UCSD-AML1 (cell line): ENCODE measurements around the gene NSL1.
A peak's percentile ranks its signal among the peaks of the same experiment; 100 is the strongest.

ENCODE experiments used
- DNase-seq: peaks from one replicate; lab custom pipeline; 2025; ENCODE audit not compliant: unreplicated experiment; lab: John Stamatoyannopoulos, UW

The NSL1 gene

DNA sequence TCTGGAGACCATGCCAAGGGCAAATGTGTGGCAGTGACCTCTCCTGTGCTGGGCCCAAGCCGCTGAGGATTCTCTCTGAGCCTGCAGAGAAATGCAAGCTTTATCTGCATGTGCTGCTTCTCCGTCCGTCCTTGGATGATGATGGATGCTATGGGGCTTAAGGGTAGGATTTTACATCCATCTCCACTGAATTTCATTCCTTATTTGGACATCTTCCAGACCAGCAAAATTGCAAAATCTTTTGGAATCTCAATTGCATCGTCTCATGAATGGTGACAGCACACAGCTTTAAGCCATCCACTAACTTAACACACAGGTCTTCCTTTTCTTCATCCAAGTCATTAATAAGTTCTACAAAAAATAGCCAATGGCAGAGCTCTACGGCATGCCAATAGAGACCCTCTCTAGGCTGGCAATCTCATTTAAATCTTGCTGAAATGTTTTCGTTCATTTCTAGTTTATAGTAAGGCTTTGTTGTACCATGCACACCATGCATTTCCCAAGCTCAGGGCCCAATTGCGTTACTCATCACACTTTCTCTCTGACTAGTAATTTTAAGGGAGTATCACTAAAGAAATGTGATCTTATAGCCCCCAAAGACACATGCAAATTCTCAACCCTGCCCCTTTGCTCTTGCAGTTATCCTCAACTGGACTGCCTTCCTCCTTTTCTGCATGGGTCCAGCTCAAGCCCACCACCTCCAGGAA lies 103.1 kb downstream of the NSL1 start:
- no peak for DNase-seq

- no peak for DNase-seq
Measured at GRCh38 chr1:212687811-212688210, 103.8 kb downstream of the NSL1 start.

DNA sequence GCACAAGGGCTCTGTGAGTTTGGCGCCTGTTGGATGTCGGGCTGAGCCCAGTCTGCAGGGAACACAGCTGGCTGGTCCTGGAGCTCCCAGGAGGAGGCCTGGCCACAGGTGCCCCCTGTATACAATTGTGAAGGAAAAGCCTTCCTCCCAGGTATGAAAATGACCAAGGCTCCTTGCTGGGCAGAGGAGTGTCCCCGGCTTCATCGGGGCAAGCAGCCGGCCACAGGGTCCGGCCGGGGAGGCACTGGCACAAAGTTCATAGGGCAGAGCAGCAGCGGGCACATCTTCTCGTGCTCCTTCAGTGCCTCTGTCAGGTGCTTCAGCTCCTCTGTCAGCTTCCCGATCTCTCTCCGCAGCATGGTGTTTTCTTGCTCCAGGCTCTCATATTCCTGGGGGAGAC lies 105.0 kb downstream of the NSL1 start:
- DNase-seq: no peak

DNA sequence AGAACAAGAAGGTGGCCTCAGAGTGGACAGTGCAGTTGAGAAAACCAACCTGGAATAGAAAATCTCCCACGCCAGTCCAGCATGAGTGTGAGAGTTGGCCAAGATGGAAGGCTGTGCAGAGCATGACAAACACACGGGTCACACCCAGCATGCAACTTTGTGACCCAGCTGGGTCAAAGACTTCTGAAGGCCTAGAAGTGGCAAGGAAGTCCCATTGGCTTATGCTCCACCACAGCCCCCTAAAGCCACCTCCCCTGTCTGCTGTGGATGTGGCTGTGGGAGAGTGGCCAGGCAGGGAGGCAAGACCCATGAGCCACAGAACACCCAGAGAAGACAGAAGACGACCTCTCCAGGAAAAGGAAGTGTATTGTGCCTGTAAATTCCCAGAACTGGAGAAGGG lies 105.5 kb downstream of the NSL1 start:
- peak; percentile 24 for DNase-seq

DNA sequence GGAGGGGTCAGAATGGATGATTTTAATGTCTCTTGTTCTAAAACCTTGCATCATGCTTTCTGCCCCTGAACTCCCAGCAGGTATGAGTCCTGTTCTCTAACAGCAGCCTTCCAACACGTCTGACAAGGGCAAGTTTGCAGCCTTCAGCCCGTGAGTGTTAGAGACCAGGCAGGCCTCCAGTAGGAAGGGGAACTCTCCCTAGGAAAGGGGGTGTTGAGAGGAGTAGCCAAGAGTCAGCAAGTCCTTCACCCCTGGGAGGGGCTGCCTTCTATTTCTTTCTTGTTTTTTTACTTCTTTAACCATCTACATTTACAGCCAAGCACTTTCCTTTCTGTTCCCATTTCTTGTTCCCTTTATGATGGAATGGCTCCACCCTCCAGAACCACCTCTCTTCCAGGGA lies 106.1 kb downstream of the NSL1 start:
- no peak for DNase-seq

DNA sequence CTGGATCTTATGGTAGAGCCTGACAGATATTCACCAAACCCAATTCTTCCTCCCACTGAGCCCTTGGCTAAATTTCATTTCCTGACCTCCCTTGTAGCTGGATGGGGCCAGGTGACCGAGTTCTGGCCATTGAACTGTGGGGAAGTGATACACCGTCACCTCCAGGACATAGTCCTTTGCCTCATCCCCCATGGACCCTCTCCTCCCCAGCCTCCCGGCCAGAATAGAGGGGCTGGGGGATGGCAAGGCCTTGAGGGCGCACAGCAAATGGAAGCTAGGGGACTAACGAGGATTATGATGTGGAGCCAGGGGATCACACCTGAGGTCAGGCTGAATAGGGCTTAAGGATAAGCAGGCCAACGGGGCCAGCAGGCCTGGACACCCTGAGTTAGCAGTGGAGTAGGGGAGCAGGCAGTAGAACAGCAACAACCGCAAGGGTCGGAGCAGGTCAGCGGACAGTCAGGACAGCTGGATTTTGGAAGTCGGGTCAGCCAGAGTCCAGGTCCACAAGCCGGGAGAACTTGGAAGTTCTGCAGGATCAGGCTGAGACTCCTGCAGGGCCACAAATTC lies 107.0 kb downstream of the NSL1 start:
- no peak for DNase-seq

- no peak for DNase-seq
Measured at GRCh38 chr1:212684076-212684475, 107.5 kb downstream of the NSL1 start.

GRCh38 chr1:212683357-212683722 lies 108.2 kb downstream of the NSL1 start:
- peak; percentile 84 for DNase-seq

- no peak for DNase-seq
Measured at GRCh38 chr1:212680680-212681389, 110.7 kb downstream of the NSL1 start.

DNA sequence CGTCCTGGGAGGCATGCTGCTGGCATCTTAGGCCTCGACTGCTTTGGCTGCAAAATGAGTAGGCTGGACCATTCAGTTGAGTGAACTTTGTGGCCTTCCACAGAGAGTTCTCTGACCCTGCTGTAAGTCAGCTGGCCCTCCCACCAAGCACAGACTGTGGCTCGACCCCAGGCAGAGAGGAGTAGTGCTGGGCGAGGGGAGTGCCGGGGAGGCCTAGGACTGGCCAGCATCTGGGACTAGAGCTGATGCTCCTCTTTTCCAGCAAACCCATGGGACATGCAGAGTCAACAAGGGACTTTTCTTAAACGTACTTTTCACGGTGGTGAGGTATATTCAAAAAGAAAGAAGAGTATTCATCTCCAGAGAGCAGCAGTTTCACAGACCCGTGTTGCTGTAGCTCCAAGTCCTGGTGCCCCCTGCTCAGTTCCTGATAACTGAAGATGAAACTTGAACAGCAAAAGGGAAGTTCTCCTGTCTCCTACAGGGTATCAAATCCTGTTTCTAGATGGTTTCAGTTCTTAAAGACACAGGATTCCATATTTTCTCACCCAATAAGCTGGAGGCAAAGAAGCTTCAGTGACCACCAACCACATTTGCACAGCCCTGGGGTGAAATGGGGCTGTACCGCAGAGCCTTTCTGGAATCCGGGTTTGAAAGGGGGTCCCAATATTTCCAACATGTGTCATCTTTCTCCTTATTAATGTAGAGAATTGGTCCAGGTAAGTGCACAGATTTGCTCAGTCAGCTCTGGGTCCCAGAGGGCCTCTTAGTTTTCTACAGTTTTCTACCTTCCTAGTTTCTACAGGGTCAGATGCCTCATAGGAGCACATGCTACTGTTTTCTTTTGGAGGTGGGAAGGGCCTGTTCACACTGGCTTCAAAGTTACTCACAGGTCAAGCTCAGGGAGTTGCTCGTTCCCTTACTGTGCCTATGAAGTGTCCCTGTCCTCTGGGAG lies 112.8 kb downstream of the NSL1 start:
- no peak for DNase-seq

- DNase-seq: no peak
Measured at GRCh38 chr1:212677573-212677972, 114.0 kb downstream of the NSL1 start.

DNA sequence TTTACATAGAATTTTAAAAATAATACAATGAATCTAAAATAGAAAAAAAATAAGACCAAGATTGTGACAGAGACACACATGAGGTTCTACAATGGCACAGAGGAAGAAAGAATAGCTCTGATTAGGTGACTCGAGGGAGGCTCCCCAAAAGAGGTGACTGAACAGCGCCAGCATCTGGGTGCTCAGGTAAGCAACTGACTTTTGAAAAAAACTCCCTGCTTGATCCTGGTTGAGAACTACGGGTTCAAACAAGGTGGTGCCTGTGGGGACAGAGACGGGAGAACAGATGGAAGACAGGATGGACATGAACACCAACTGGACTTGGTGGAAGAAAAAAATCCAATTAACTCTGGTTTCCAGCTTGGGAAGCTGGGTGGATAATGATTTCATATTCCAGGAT lies 114.4 kb downstream of the NSL1 start:
- no peak for DNase-seq
